NB4 (cell line): ENCODE measurements around the gene ACTG1.
A peak's percentile ranks its signal among the peaks of the same experiment; 100 is the strongest.
"Not testable (repeated sequence)": the region's sequence is repeated elsewhere in the genome, so short reads cannot be mapped to it uniquely, and the experiment has no call there.

Experiments used
- DNase-seq: peaks from one replicate; pipeline ENCODE4 v3.0.0; 2010; ENCODE audit warnings: low read depth
- H3K4me3 ChIP-seq: one replicate; pipeline ENCODE4 v1.5.1; 2011; ENCODE audit warnings: mild to moderate bottlenecking, low read depth, low read length, moderate library complexity
- CTCF ChIP-seq: IDR thresholded peaks from one replicate; pipeline ENCODE4 v1.5.1; 2012; ENCODE audit warnings: low read depth, low read length
- MAX ChIP-seq: IDR thresholded peaks from 2 replicates; pipeline ENCODE4 v1.6.1; 2011; ENCODE audit warnings: low read depth, low read length
- MYC ChIP-seq: IDR thresholded peaks from 2 replicates; pipeline ENCODE4 v1.6.1; 2011; ENCODE audit warnings: low read depth, low read length
- POLR2A ChIP-seq: IDR thresholded peaks from 2 replicates; pipeline ENCODE4 v1.6.1; 2011; ENCODE audit warnings: mild to moderate bottlenecking; ENCODE audit not compliant: insufficient read length; ENCODE audit errors: extremely low read depth

ACTG1 gene

GRCh38 chr17:81535007-81535328 lies 22.4 kb upstream of the ACTG1 start:
- TF ChIP-seq CTCF (no peak), MYC (no peak), MAX (no peak), POLR2A (no peak)
- no peak for DNase-seq
- no peak overlapping the region for H3K4me3 ChIP-seq

- TF ChIP-seq MYC = no peak
- TF ChIP-seq MAX = no peak
- TF ChIP-seq POLR2A = no peak
- TF ChIP-seq CTCF = no peak
- no peak overlapping the region for H3K4me3 ChIP-seq
- DNase-seq = peak; percentile 37
Observed at GRCh38 chr17:81534157-81535006, 21.8 kb upstream of the ACTG1 start.

- no peak overlapping the region for H3K4me3 ChIP-seq
- DNase-seq = peak; percentile 43
- no peak for TF ChIP-seq POLR2A
- no peak for TF ChIP-seq MYC
- TF ChIP-seq MAX = no peak
- TF ChIP-seq CTCF = no peak
Observed at GRCh38 chr17:81533339-81534141, 20.9 kb upstream of the ACTG1 start.

- no peak for DNase-seq
- no peak overlapping the region for H3K4me3 ChIP-seq
- TF ChIP-seq MAX (no peak), MYC (no peak), POLR2A (no peak), CTCF (no peak)
Observed at GRCh38 chr17:81532490-81533287, 20.1 kb upstream of the ACTG1 start.

- not testable (repeated sequence) for H3K4me3 ChIP-seq, DNase-seq
Observed at GRCh38 chr17:81531998-81532404, 19.4 kb upstream of the ACTG1 start.

GRCh38 chr17:81531013-81531412 lies 18.4 kb upstream of the ACTG1 start:
- DNase-seq = not testable (repeated sequence)

More at GRCh38 chr17:81531013-81531412, 18.4 kb upstream of the ACTG1 start:
- not testable (repeated sequence) for H3K4me3 ChIP-seq
